ENCODE measurements around the gene RPS27A. TPM values are rescaled to one million over a fixed set of nuclear protein-coding genes. Genes with fewer than 3 reads are reported as not detected.
"Not testable (repeated sequence)": the region's sequence is repeated elsewhere in the genome, so short reads cannot be mapped to it uniquely, and the experiment has no call there.

Gene RPS27A
- 1,000 to 10,000 TPM; 1,246 to 1,356 TPM for total RNA-seq

GRCh38 chr2:55232084-55232862 is at the start of gene RPS27A, which contains the start of gene CLHC1:
Gene RPS27A, plus strand, starts transcription at chr2:55232688. Its CDS starts 137 bp downstream, at chr2:55232825.
Gene CLHC1, minus strand, starts transcription at chr2:55232293. Its CDS starts 9,882 bp downstream, at chr2:55222411.
- Mint-ChIP-seq H3K4me3 (peak within 1 kb of the TSS; percentile 99), H3K9me3 (peaks cover 2% of the 10 kb centered on the region), H3K36me3 (peaks cover 66% of the 10 kb centered on the region), H3K27me3 (no peaks in the 10 kb centered on the region), H3K27ac (peak within 1 kb of the TSS; percentile 98), H3K4me1 (peaks cover 58% of the 10 kb centered on the region)
- peak; percentile 90 for DNase-seq

DNA sequence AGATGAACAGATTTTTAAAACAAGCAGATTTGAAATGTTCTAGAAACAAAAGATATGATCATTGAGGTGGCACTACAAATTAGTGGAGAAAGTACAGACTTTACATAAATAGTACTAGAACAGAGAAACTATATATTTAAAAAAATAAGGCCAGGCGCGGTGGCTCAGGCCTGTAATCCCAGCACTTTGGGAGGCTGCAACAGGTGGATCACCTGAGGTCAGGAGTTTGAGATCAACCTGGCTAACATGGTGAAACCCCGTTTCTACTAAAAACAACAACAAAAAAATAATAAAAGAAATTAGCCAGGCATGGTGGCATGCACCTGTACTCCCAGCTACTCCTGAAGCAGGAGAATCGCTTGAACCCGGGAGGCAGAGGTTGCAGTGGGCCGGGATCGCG is 45.7 kb upstream of the RPS27A start:
- H3K27me3 Mint-ChIP-seq, DNase-seq, H3K4me3 Mint-ChIP-seq, H3K4me1 Mint-ChIP-seq, H3K27ac Mint-ChIP-seq, H3K9me3 Mint-ChIP-seq: not testable (repeated sequence)
- H3K36me3 Mint-ChIP-seq: peaks cover 19% of the 10 kb centered on the region

DNA sequence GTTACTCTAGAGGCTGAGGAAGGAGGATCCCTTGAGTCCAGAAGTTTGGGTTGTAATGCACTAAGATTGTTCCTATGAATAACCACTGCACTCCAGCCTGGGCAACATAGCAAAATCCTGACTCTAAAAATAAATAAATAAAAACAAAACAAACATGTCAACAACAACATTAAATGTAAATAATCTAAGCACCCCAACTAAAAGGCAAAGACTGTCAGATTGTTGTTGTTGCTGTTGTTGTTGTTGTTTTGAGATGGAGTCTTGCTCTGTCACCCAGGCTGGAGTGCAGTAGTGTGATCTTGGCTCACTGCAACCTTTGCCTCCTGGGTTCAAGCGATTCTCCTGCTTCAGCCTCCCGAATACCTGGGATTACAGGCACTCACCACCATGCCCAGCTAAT is 40.6 kb upstream of the RPS27A start:
- H3K27me3 Mint-ChIP-seq, H3K9me3 Mint-ChIP-seq, H3K27ac Mint-ChIP-seq: not testable (repeated sequence)

GRCh38 chr2:55196526-55196925 is 36.0 kb upstream of the RPS27A start:
- Mint-ChIP-seq H3K27ac (no peak overlapping the region), H3K4me3 (no peak overlapping the region), H3K27me3 (no peaks in the 10 kb centered on the region), H3K9me3 (peaks cover 13% of the 10 kb centered on the region), H3K4me1 (no peaks in the 10 kb centered on the region), H3K36me3 (peaks cover 72% of the 10 kb centered on the region)
- DNase-seq: no peak

More for the DNA sequence above, 40.6 kb upstream of the RPS27A start:
- H3K4me3 Mint-ChIP-seq, H3K4me1 Mint-ChIP-seq, DNase-seq: not testable (repeated sequence)
- peaks cover 49% of the 10 kb centered on the region for H3K36me3 Mint-ChIP-seq

- H3K4me3 Mint-ChIP-seq: no peak overlapping the region
- H3K27ac Mint-ChIP-seq: no peak overlapping the region
- peaks cover 22% of the 10 kb centered on the region for H3K9me3 Mint-ChIP-seq
- no peak for DNase-seq
- H3K36me3 Mint-ChIP-seq: peaks cover 78% of the 10 kb centered on the region
- H3K27me3 Mint-ChIP-seq: no peaks in the 10 kb centered on the region
- no peaks in the 10 kb centered on the region for H3K4me1 Mint-ChIP-seq
These were observed 32.1 kb upstream of the RPS27A start for GRCh38 chr2:55200416-55200815.

DNA sequence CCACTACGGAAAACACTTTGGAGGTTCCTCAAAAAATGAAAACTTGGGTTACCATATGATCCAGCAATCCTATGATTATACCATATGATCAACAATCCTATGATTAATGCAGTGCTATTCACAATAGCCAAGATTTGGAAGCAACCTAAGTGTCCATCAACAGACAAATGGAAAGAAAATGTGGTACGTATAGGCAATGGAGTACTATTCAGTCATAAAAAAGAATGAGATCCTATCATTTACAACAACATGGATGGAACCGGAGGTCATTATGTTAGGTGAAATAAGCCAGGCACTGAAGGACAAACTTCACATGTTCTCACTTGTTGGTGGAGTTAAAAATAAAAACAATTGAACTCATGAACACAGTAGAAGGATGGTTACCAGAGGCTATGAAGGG is 28.0 kb upstream of the RPS27A start:
- no peak for DNase-seq
- H3K36me3 Mint-ChIP-seq: peaks cover 48% of the 10 kb centered on the region
- H3K4me1 Mint-ChIP-seq: no peaks in the 10 kb centered on the region
- no peak overlapping the region for H3K27ac Mint-ChIP-seq
- peaks cover 21% of the 10 kb centered on the region for H3K9me3 Mint-ChIP-seq
- H3K27me3 Mint-ChIP-seq: no peaks in the 10 kb centered on the region
- no peak overlapping the region for H3K4me3 Mint-ChIP-seq

- Mint-ChIP-seq H3K27me3 (no peaks in the 10 kb centered on the region), H3K27ac (no peak overlapping the region), H3K4me3 (no peak overlapping the region), H3K36me3 (peaks cover 46% of the 10 kb centered on the region), H3K9me3 (peaks cover 18% of the 10 kb centered on the region), H3K4me1 (no peaks in the 10 kb centered on the region)
- DNase-seq: no peak
These were observed 27.5 kb upstream of the RPS27A start for GRCh38 chr2:55204950-55205349.

- no peaks in the 10 kb centered on the region for H3K9me3 Mint-ChIP-seq
These were observed 18.7 kb upstream of the RPS27A start for GRCh38 chr2:55213822-55214221.

DNA sequence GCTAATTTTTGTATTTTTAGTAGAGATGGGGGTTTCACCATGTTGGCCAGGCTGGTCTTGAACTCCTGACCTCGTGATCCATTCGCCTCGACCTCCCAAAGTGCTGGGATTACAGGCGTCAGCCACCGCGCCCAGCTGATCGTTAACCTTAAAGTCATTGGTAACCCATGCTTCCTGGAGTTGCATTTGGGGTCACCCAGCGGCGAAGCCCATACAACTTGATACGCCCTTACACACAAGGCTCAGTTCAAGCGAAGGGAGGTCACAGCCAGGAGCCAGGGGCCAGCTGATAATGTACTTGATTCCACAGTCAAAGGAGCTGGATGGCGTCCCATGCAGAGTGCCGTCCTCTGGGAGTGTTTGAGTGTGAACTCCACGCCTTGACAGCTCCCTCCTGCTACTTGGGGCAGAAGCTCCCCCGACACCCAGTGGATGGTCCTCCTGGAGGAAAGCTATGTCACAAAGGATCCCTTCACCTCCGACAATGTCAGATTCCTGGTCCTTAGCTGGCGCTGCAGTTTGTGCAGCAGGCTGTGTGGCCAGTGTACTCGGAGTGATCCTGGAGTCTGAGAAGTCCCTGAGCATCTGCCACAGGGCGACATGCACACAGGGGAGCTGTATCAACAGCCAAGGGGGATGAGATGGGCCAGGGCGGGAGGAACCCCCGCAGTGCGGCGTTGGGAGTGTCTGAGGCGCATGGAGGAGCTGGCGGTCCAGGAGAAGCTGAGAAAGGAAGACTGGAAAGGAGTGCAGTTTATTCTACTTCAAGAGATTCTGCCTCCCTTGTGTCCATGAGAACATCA is 8.3 kb upstream of the RPS27A start:
- peaks cover 2% of the 10 kb centered on the region for H3K9me3 Mint-ChIP-seq
- H3K4me1 Mint-ChIP-seq: peaks cover 40% of the 10 kb centered on the region
- H3K36me3 Mint-ChIP-seq: peaks cover 17% of the 10 kb centered on the region
- H3K27ac Mint-ChIP-seq: peak overlapping the region; percentile 84
- H3K27me3 Mint-ChIP-seq: no peaks in the 10 kb centered on the region
- no peak for DNase-seq
- H3K4me3 Mint-ChIP-seq: peak overlapping the region; percentile 67

More at GRCh38 chr2:55213822-55214221, 18.7 kb upstream of the RPS27A start:
- no peak for DNase-seq
- Mint-ChIP-seq H3K27ac (no peak overlapping the region), H3K27me3 (no peaks in the 10 kb centered on the region), H3K36me3 (peaks cover 2% of the 10 kb centered on the region), H3K4me1 (no peaks in the 10 kb centered on the region), H3K4me3 (no peak overlapping the region)

DNA sequence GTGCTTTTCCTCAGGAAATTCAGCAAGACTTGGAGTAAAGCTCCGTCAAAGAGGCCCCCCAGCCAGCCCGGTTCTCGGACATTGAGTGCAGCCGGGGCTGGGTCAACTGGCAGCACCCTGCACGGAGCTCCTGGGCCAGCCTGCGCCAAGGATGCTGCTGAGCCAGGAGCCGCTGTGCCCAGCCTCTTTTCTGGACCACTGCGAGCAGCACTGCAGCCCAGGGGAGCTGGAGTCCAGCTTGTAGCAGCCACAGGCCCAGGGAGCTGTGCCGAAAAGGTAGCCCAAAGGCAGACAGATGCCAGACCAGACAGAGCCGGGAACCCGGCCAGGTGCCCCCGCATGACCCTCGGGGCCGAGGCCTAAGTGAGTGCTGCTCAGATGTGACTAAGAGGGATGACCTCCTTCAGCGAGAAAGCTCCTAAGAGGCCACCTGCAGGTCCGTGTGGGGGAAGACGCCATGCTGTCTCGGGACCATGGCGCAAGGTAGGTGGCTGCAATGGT is 7.7 kb upstream of the RPS27A start:
- no peak overlapping the region for H3K4me3 Mint-ChIP-seq
- no peak overlapping the region for H3K27ac Mint-ChIP-seq
- peaks cover 2% of the 10 kb centered on the region for H3K9me3 Mint-ChIP-seq
- no peaks in the 10 kb centered on the region for H3K27me3 Mint-ChIP-seq
- H3K4me1 Mint-ChIP-seq: peaks cover 44% of the 10 kb centered on the region
- peaks cover 22% of the 10 kb centered on the region for H3K36me3 Mint-ChIP-seq
- no peak for DNase-seq

DNA sequence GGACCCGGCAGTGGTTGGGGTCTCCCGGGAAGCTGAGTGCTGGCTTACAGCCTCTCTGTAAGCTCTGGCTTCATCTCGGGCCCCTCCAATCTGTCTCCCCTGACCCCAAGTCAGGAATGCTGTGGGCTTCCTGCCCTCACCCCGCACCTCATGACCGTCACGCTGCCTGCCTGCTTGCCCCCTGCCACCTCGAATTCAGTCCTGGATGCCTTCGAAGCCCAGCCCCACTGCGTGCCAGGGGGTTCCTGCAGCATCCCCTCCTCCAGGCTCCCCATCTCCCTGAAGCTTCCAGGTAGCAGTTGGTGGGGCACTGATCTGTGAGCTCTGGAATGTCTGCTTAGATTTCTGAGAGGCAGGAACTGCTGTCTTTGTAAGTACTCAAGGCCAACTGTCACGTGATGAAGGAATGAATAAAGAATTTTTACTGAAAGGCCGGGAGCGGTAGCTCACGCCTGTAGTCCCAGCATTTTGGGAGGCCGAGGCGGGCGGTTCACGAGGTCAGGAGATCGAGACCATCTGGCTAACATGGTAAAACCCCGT is 6.9 kb upstream of the RPS27A start:
- Mint-ChIP-seq H3K4me3 (no peak overlapping the region), H3K27ac (peak overlapping the region; percentile 36), H3K27me3 (no peaks in the 10 kb centered on the region)

DNA sequence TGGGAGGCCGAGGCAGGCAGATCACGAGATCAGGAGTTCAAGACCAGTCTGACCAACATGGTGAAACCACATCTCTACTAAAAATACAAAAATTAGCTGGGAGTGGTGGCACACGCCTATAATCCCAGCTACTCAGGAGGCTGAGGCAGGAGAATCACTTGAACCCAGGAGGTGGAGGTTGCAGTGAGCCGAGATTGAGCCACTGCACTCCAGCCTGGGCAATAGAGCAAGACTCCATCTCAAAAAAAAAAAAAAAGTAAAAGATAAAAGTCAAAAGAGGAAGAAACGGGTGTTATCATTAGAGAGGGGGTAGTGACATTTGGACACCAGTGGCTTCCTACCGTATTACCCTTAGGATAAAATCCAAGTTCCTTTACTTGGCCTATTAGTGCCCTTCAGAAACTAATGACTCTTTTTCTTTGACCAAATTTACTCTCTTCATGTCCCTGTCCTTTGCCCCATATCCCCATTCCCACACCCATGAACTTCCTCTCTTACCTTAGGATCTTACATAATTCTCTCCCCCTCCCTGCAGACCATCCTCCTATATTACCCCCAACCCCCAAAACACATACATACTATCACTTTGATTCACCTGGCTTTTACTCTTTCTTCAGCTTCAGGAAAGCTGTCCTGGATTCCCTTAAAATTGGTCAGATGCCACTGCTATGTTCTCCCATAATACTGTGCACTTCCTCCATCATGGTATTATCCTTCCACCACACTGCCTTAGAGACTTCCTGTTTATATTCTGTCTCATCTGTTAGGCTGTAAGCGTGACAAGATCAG is 4.9 kb upstream of the RPS27A start:
- not testable (repeated sequence) for H3K9me3 Mint-ChIP-seq, DNase-seq, H3K27me3 Mint-ChIP-seq
- peak overlapping the region; percentile 22 for H3K4me3 Mint-ChIP-seq
- peaks cover 36% of the 10 kb centered on the region for H3K36me3 Mint-ChIP-seq
- peaks cover 38% of the 10 kb centered on the region for H3K4me1 Mint-ChIP-seq
- H3K27ac Mint-ChIP-seq: peak overlapping the region; percentile 79

More for the DNA sequence above, 6.9 kb upstream of the RPS27A start:
- H3K4me1 Mint-ChIP-seq: peaks cover 45% of the 10 kb centered on the region
- DNase-seq: no peak
- peaks cover 2% of the 10 kb centered on the region for H3K9me3 Mint-ChIP-seq
- H3K36me3 Mint-ChIP-seq: peaks cover 29% of the 10 kb centered on the region

GRCh38 chr2:55228226-55228563 is 4.3 kb upstream of the RPS27A start:
- DNase-seq: no peak
- peaks cover 37% of the 10 kb centered on the region for H3K4me1 Mint-ChIP-seq
- peaks cover 2% of the 10 kb centered on the region for H3K9me3 Mint-ChIP-seq
- H3K27ac Mint-ChIP-seq: peak overlapping the region; percentile 79
- H3K27me3 Mint-ChIP-seq: no peaks in the 10 kb centered on the region
- H3K36me3 Mint-ChIP-seq: peaks cover 42% of the 10 kb centered on the region
- H3K4me3 Mint-ChIP-seq: peak overlapping the region; percentile 22

GRCh38 chr2:55229221-55229620 is 3.3 kb upstream of the RPS27A start:
- Mint-ChIP-seq H3K27ac (no peak overlapping the region), H3K4me1 (peaks cover 41% of the 10 kb centered on the region), H3K27me3 (no peaks in the 10 kb centered on the region), H3K36me3 (peaks cover 51% of the 10 kb centered on the region), H3K9me3 (peaks cover 2% of the 10 kb centered on the region), H3K4me3 (no peak overlapping the region)
- no peak for DNase-seq

Measured in activated naive CD8-positive, alpha-beta T cell treated with anti-CD3 and anti-CD28 coated beads for 36 hours (primary cell).